Body of pancreas (tissue), 4 donors: ENCODE results near the gene PTPRD. TPM values are rescaled to one million over a fixed set of nuclear protein-coding genes. Genes with fewer than 3 reads are reported as not detected.

Source experiments
- ATAC-seq: fragments of 150-250 bp; one replicate; pipeline ENCODE4 v1.9.1; 2016
- DNase-seq, 4 donors: peaks; one replicate each; pipeline ENCODE4 v3.0.0-alpha.2; 2019
- H3K27ac ChIP-seq, 4 donors: fragments of 200-600 bp; sonication (generic); 1 replicate in 3 of 4; 2 replicates in 1 of 4; pipeline versions ENCODE4 v1.5.1 to v1.6.1; 2016 to 2019; ENCODE audit warnings: mild to moderate bottlenecking in 1 of 4, mixed read lengths in 1 of 4, moderate library complexity in 1 of 4
- H3K27me3 ChIP-seq, 2 donors: fragments of 200-600 bp; sonication (generic); one replicate each; pipeline ENCODE4 v1.6.0; 2016; ENCODE audit warnings: mild to moderate bottlenecking in 1 of 2
- H3K36me3 ChIP-seq, 2 donors: fragments of 200-600 bp; sonication (generic); replicated peaks in 1 of 2; 2 replicates each; pipeline ENCODE4 v1.5.1; 2016; ENCODE audit warnings: low read depth in 2 of 2; ENCODE audit not compliant: insufficient read depth in 1 of 2
- H3K4me1 ChIP-seq: fragments of 200-600 bp; sonication (generic); one replicate; pipeline ENCODE4 v1.6.0; 2016
- H3K4me3 ChIP-seq, 2 donors: fragments of 200-600 bp; sonication (generic); 1 replicate in 1 of 2; 2 replicates in 1 of 2; pipeline ENCODE4 v1.5.1; 2016 to 2019
- H3K9me3 ChIP-seq, 3 donors: fragments of 200-600 bp; sonication (generic); 1 replicate in 2 of 3; 2 replicates in 1 of 3; pipeline ENCODE4 v1.5.1; 2016
- POLR2A ChIP-seq, 3 donors: fragments of 450-650 bp; IDR thresholded peaks; one replicate each; pipeline ENCODE4 v1.6.1; 2016; ENCODE audit warnings: antibody characterized with exemption in 3 of 3, mild to moderate bottlenecking in 2 of 3
- WGBS, 2 donors: methylation state at CpG; one replicate each; pipeline ENCODE4 v1.1.5; 2017; 5-methylcytosine and 5-hydroxymethylcytosine counted together
- intact Hi-C: fragments of 100-400 bp; cut with DNase I; formaldehyde crosslinking; loops from one replicate; pipeline ENCODE4 v1.15.1; 2023
- total RNA-seq, 2 donors: library from RNA; depleted of rRNA; stranded (reverse); fragments of >200 nt; gene quantifications; one replicate each; pipeline ENCODE4 v1.1.0, GENCODE V29; 2016
- TF ChIP-seq, protein P1 (sequence below), 7 experiments: fragments of 450-650 bp in 4 of 7; fragments of 200-600 bp in 3 of 7; sonication (generic) in 3 of 7; IDR thresholded peaks; one replicate each; pipeline ENCODE4 v1.5.1; 2016 to 2019; ENCODE audit warnings: antibody characterized with exemption in 7 of 7

The PTPRD gene
- total RNA-seq, 2 donors from 2014 or later, result 4.3 to 4.9 TPM

DNA sequence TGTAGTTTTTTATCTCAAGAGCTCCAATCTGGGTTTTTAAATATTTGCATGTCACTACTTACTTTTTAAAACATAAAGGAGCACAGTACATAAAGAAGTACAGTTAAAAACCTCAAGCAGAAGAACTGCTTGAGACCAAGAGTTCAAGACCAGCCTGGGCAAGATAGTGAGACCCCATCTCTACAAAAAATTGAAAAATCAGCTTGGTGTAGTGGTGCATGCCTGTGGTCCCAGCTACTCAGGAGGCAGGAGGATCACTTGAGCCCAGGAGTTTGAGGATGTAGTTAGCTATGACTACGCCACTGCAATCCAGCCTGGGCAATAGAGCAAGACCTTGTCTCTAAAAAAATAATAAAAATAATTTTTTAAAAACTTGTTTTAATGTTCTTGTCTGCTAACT lies 1840.5 kb downstream of the PTPRD start:
- H3K36me3 ChIP-seq, result no peaks in the 10 kb centered on the region
- no peak overlapping the region for H3K4me3 ChIP-seq
- intact Hi-C loops, result no loop called here
- TF ChIP-seq, protein P1, sequence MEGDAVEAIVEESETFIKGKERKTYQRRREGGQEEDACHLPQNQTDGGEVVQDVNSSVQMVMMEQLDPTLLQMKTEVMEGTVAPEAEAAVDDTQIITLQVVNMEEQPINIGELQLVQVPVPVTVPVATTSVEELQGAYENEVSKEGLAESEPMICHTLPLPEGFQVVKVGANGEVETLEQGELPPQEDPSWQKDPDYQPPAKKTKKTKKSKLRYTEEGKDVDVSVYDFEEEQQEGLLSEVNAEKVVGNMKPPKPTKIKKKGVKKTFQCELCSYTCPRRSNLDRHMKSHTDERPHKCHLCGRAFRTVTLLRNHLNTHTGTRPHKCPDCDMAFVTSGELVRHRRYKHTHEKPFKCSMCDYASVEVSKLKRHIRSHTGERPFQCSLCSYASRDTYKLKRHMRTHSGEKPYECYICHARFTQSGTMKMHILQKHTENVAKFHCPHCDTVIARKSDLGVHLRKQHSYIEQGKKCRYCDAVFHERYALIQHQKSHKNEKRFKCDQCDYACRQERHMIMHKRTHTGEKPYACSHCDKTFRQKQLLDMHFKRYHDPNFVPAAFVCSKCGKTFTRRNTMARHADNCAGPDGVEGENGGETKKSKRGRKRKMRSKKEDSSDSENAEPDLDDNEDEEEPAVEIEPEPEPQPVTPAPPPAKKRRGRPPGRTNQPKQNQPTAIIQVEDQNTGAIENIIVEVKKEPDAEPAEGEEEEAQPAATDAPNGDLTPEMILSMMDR (IDR thresholded peaks at IDR 0.05), result no peak
- no peak for TF ChIP-seq POLR2A (IDR thresholded peaks at IDR 0.05)
- 100% methylated on average over 1 of the region's 1 CpG for WGBS, 2 donors
- no peak for ATAC-seq
- no peaks in the 10 kb centered on the region for H3K27me3 ChIP-seq
- H3K9me3 ChIP-seq, result no peaks in the 10 kb centered on the region
- no peaks in the 10 kb centered on the region for H3K4me1 ChIP-seq
- DNase-seq, result no peak
- no peak overlapping the region for H3K27ac ChIP-seq

DNA sequence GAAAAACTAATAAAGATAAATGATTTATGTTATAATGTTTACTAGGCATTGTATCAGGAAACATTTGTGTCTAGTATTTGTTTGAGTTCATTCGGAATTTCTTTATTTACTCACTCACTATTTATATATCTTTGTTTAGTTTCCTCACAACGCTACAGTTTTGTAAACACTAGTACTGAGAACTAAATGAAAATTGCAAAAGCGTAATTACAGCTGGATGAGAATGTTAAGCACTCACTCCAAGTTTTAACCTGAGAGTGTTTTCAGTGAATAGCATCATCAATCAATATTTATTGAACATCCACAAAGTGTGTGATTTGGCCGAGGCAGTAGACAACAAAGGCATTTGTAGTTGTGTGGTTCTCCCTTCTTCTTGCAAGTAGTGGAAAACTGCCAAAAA lies 1843.6 kb downstream of the PTPRD start:
- no peaks in the 10 kb centered on the region for H3K36me3 ChIP-seq
- ATAC-seq, result no peak
- no peaks in the 10 kb centered on the region for H3K4me1 ChIP-seq
- no peak overlapping the region for H3K4me3 ChIP-seq
- intact Hi-C loops, result no loop called here
- H3K9me3 ChIP-seq, result no peaks in the 10 kb centered on the region
- H3K27me3 ChIP-seq, result no peaks in the 10 kb centered on the region
- TF ChIP-seq, protein P1 (IDR thresholded peaks at IDR 0.05), result no peak
- TF ChIP-seq POLR2A (IDR thresholded peaks at IDR 0.05), result no peak
- peak overlapping the region in 1 of 4 donors; percentile 28 for H3K27ac ChIP-seq
- DNase-seq, result no peak
- 12 to 16% methylated on average over 4 of the region's 4 CpGs for WGBS, 2 donors

DNA sequence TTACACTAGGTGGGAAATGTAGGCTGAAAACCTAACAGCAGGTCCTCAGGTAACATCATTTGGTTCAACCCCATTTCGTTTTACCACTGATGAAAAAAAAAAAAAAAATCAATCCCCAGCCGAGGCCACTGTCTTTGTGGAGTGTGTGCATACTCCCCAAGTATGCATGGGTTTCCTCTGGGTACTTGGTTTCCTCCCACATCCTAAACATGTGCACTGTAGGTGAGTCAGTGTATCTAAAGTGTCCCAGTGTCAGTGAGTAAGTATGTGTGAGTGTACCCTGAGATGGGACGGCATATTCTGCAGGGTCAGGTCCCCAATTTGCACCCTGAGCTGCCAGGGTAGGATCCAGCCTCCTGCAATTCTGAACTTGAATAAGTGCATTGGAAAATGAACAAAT lies 1846.7 kb downstream of the PTPRD start:
- Histone ChIP-seq H3K4me3 (no peak overlapping the region), H3K27ac (no peak overlapping the region), H3K27me3 (no peaks in the 10 kb centered on the region), H3K4me1 (no peaks in the 10 kb centered on the region), H3K9me3 (no peaks in the 10 kb centered on the region), H3K36me3 (no peaks in the 10 kb centered on the region)
- WGBS, 2 donors, result 56 to 60% methylated on average over 3 of the region's 3 CpGs
- no peak for ATAC-seq
- intact Hi-C loops, result no loop called here
- TF ChIP-seq POLR2A (IDR thresholded peaks at IDR 0.05), result no peak
- TF ChIP-seq, protein P1 (IDR thresholded peaks at IDR 0.05), result no peak
- no peak for DNase-seq

DNA sequence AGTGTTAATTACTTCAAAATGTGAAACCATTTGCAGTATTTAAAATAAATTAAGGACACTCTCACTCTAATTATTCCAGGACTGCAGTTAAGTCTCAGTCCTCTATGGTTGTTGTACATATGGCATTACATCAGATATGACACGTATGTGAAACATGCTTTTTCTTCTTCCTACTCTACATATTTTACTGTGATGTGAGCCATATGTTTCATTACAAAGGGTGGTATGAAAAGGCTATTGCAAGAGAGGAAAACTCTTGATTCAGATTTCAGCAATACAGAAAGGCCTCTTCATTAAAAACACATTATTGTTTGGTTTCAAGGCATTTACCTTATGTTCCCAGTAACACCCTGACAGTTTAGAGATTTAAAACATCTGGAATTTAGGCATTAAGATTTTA lies 1848.8 kb downstream of the PTPRD start:
- intact Hi-C loops, result no loop called here
- no peaks in the 10 kb centered on the region for H3K36me3 ChIP-seq
- H3K4me3 ChIP-seq, result no peak overlapping the region
- 79 to 86% methylated on average over 1 of the region's 1 CpG for WGBS, 2 donors
- ATAC-seq (no peak), DNase-seq (no peak)
- no peaks in the 10 kb centered on the region for H3K4me1 ChIP-seq
- TF ChIP-seq, protein P1 (IDR thresholded peaks at IDR 0.05), result no peak
- TF ChIP-seq POLR2A (IDR thresholded peaks at IDR 0.05), result no peak
- no peaks in the 10 kb centered on the region for H3K9me3 ChIP-seq
- no peaks in the 10 kb centered on the region for H3K27me3 ChIP-seq
- no peak overlapping the region for H3K27ac ChIP-seq

DNA sequence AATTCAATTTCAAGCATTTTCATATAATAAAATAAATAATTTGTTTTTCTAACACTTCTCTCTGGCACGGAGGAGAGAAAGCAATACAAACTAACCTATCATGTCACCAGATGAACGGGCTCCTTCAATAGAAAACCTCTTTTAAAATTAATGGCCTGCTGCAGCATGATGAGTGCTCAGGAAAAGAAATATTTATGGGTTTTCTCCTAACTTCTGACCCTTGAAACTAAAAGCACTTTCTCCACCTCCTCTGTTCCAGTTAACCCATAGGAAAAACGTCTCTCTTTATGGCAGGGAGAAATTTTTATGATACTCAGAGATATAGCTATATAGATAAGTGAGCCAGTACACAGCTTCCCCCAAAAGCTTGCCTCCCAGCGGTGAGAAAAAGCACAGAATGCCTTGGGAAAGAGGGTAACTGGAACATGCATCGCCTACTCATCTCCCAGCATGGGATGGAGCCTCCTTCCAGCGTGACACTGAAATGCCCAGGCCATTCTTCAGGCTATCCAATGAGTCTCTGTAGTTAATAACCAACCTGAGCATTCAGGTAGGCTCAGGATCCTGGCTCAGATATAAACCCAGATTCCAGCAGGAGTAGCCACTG lies 1850.2 kb downstream of the PTPRD start:
- intact Hi-C loops, result no loop called here

More for the DNA sequence above, 1850.2 kb downstream of the PTPRD start:
- H3K4me3 ChIP-seq, result no peak overlapping the region
- TF ChIP-seq, protein P1 (IDR thresholded peaks at IDR 0.05), result no peak
- TF ChIP-seq POLR2A (IDR thresholded peaks at IDR 0.05), result no peak
- no peaks in the 10 kb centered on the region for H3K4me1 ChIP-seq
- no peaks in the 10 kb centered on the region for H3K36me3 ChIP-seq
- ATAC-seq (no peak), DNase-seq (no peak)
- H3K27ac ChIP-seq, result no peak overlapping the region
- H3K9me3 ChIP-seq, result no peaks in the 10 kb centered on the region
- no peaks in the 10 kb centered on the region for H3K27me3 ChIP-seq
- WGBS, 2 donors, result 48 to 49% methylated on average over 6 of the region's 6 CpGs
